Upper lobe of left lung (tissue), 6 donors: Measurements from ENCODE around the gene FAM222A. TPM values are rescaled to one million over a fixed set of nuclear protein-coding genes. Genes with fewer than 3 reads are reported as not detected.

Experiments
- ATAC-seq, 2 donors: fragments of 200-7000 bp; cut with Tn5 transposase; one replicate each; pipeline ENCODE4 v1.9.1; 2022; ENCODE audit warnings: mild to moderate bottlenecking in 2 of 2, moderate library complexity in 2 of 2; ENCODE audit not compliant: low FRiP score in 2 of 2
- DNase-seq, 2 donors: peaks; one replicate each; pipeline ENCODE4 v3.0.0-alpha.2; 2019 to 2020
- H3K27ac ChIP-seq, 4 donors: fragments of 200-600 bp; sonication (generic); one replicate each; pipeline ENCODE4 v1.5.1; 2016 to 2019
- H3K27me3 ChIP-seq, 4 donors: fragments of 200-600 bp; sonication (generic); one replicate each; pipeline ENCODE4 v1.5.1; 2017 to 2019
- H3K36me3 ChIP-seq, 4 donors: fragments of 200-600 bp; sonication (generic); one replicate each; pipeline ENCODE4 v1.5.1; 2016 to 2019
- H3K4me1 ChIP-seq, 4 donors: fragments of 200-600 bp; sonication (generic); one replicate each; pipeline ENCODE4 v1.5.1; 2018 to 2019
- H3K4me3 ChIP-seq, 4 donors: fragments of 200-600 bp; sonication (generic); one replicate each; pipeline ENCODE4 v1.5.1; 2017 to 2019; ENCODE audit warnings: mild to moderate bottlenecking in 2 of 4, moderate library complexity in 1 of 4
- H3K9me3 ChIP-seq, 4 donors: fragments of 200-600 bp; sonication (generic); one replicate each; pipeline ENCODE4 v1.5.1; 2018 to 2019
- EP300 ChIP-seq, 4 donors: sonication (generic); formaldehyde crosslinking; IDR thresholded peaks; one replicate each; pipeline ENCODE4 v1.5.1; 2017; ENCODE audit warnings: antibody characterized with exemption in 4 of 4, control low read depth in 2 of 4
- POLR2A ChIP-seq, 4 donors: fragments of 450-650 bp; IDR thresholded peaks; one replicate each; pipeline ENCODE4 v1.5.1; 2016 to 2017; ENCODE audit warnings: antibody characterized with exemption in 4 of 4, mild to moderate bottlenecking in 2 of 4
- POLR2AphosphoS5 ChIP-seq, 2 donors: sonication (generic); formaldehyde crosslinking; IDR thresholded peaks; one replicate each; pipeline ENCODE4 v1.5.1; 2017; ENCODE audit warnings: antibody characterized with exemption in 2 of 2
- WGBS, 2 donors: methylation state at CpG; one replicate each; pipeline ENCODE4 v1.1.5; 2017 to 2018; 5-methylcytosine and 5-hydroxymethylcytosine counted together
- total RNA-seq, 6 donors: library from RNA; depleted of rRNA in 4 of 6; stranded (reverse); fragments of >200 nt in 4 of 6; gene quantifications; one replicate each; pipeline versions ENCODE4 v1.1.0 to v1.2.1, GENCODE V29; 2016 to 2021
- TF ChIP-seq, protein P1 (sequence below), 6 experiments: fragments of 450-650 bp in 4 of 6; fragments of 200-600 bp in 2 of 6; sonication (generic) in 2 of 6; IDR thresholded peaks; one replicate each; pipeline ENCODE4 v1.5.1; 2016 to 2019; ENCODE audit warnings: antibody characterized with exemption in 6 of 6
- donor health status: DM: no; HTN: no; CAD: no; lungs with moderate emphysema.
- donor health status: DM: no; HTN: yes; CAD: no; lungs with severe emphysema.

FAM222A gene
- total RNA-seq, 6 donors from 2014 or later = 1.0 to 7.3 (median 3.7) TPM

DNA sequence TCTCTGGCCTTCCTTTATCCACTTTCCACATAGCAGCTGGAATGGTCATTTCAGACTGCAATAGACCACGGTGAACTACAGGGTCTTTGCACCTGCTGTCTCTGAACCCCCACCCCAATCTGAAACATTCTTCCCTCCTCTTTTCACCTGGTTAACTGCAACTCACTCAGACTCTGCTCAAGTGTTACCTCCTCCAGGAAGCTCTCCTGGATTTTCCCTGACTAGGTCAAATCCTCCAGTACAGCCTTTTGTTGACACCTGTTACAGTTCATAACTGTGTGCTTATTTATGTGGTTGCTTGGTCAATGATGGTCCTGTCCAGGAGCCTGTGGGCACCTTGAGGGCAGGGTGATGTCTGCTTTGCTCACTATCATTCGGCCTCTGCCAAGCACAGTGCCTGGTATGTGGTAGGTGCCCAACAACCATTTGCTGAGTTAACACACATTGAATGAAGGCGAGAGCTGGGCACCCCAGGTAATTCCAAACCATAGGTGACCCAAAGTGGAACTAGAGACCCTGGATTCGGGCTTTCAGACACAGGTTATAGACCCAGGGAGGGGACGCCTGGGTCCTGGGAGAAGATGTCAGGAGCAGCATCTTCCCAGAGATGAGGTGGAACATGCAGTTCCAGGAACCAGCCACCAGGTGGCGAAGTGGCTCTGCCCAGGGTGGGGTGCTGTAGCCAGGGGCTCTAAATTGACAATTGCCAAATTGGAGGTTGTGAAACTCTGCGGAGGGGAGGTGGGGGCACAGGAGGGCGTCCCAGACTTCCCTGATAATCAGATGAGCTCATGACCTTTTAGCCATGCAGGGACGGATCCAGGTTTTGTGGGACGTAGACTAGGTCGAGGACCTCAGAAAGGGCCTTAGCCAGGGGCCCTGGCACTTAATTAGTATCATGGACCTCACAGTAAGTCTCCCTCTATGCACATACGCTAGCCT is 91.5 kb downstream of the FAM222A start:
- TF ChIP-seq, protein P1, sequence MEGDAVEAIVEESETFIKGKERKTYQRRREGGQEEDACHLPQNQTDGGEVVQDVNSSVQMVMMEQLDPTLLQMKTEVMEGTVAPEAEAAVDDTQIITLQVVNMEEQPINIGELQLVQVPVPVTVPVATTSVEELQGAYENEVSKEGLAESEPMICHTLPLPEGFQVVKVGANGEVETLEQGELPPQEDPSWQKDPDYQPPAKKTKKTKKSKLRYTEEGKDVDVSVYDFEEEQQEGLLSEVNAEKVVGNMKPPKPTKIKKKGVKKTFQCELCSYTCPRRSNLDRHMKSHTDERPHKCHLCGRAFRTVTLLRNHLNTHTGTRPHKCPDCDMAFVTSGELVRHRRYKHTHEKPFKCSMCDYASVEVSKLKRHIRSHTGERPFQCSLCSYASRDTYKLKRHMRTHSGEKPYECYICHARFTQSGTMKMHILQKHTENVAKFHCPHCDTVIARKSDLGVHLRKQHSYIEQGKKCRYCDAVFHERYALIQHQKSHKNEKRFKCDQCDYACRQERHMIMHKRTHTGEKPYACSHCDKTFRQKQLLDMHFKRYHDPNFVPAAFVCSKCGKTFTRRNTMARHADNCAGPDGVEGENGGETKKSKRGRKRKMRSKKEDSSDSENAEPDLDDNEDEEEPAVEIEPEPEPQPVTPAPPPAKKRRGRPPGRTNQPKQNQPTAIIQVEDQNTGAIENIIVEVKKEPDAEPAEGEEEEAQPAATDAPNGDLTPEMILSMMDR (IDR thresholded peaks at IDR 0.05) = peak; percentile 88 to 95 (median 91)
- TF ChIP-seq POLR2A (IDR thresholded peaks at IDR 0.05) (no peak), EP300 (IDR thresholded peaks at IDR 0.05) (no peak), POLR2AphosphoS5 (IDR thresholded peaks at IDR 0.05) (no peak)
- 39 to 46% methylated on average over 8 to 12 of the region's 12 CpGs for WGBS, 2 donors
- no peaks in the 10 kb centered on the region for H3K36me3 ChIP-seq
- ATAC-seq = peak; percentile 45 to 91
- no peaks in the 10 kb centered on the region for H3K9me3 ChIP-seq
- DNase-seq = peak in 1 of 2 donors; percentile 65
- H3K27ac ChIP-seq = no peak overlapping the region
- no peaks in the 10 kb centered on the region for H3K27me3 ChIP-seq
- H3K4me3 ChIP-seq = no peak overlapping the region
- H3K4me1 ChIP-seq = no peaks in the 10 kb centered on the region

DNA sequence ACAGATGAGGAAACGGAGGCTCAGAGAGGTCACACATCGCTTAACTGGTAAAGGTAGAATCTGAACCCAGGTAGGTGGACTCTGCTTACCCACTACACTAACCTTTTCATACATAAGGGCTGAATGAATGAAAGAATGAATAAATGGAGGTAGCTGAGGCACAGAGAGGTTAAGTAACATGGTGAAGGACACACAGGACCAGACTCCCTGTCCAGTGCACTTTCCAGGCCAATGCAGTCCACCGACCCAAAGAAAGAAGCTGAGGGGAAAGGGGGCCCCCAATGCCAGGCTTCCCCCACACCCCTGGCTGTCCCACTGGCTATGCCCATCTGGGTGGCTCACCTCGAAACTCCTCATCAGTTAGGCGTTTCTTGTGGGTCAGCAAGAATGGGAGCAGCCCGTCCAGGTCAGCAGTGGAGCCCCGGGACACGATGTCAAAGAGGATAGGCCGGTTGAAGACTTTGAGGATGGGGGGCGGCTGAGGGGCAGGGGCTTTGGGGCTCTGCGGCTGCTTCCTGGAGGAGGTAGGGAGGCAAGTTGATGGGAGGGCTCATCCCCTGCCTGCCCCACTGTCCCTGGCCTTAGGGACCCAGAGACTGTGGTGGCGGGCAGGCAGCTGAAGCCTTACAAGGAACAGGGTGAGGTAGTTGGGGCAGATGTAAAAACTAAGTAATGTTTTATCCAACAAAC is 94.5 kb downstream of the FAM222A start:
- DNase-seq (no peak), ATAC-seq (no peak)
- Histone ChIP-seq H3K9me3 (no peaks in the 10 kb centered on the region), H3K4me1 (no peaks in the 10 kb centered on the region), H3K36me3 (no peaks in the 10 kb centered on the region), H3K27me3 (no peaks in the 10 kb centered on the region), H3K27ac (no peak overlapping the region), H3K4me3 (no peak overlapping the region)
- TF ChIP-seq POLR2AphosphoS5 (IDR thresholded peaks at IDR 0.05) = no peak
- TF ChIP-seq, protein P1 (IDR thresholded peaks at IDR 0.05) = no peak
- no peak for TF ChIP-seq POLR2A (IDR thresholded peaks at IDR 0.05)
- WGBS, 2 donors = 90 to 96% methylated on average over 12 of the region's 12 CpGs

DNA sequence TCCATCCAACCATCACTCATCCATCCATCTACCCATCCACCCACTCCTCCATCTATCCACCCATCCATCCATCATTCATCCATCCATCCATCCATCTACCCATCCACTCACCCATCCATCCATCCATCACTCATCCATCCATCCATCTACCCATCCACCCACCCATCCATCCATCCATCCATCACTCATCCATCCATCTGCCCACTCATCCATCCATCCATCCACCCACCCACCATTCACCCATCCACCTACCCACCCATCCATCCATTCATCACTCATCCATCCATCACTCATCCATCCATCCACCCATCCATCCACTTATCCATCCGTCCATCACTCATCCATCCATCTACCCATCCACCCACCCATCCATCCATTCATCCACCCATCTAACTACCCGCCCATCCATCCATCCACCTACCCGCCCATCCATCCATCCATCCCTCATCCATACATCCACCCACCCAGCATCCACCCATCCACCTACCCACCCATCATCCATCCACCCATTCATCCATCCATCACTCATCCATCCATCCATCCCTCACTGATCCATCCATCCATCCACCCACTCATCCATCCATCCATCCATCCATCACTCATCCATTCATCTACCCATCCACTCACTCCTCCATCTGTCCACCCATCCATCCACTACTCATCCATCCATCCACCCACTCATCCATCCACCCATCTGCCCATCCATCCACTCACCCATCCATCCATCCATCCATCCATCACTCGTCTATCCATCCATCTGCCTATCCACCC is 95.4 kb downstream of the FAM222A start:
- H3K4me3 ChIP-seq = no peak overlapping the region
- no peaks in the 10 kb centered on the region for H3K9me3 ChIP-seq
- TF ChIP-seq, protein P1 (IDR thresholded peaks at IDR 0.05) = no peak
- no peak overlapping the region for H3K27ac ChIP-seq
- 91 to 98% methylated on average over 4 of the region's 4 CpGs for WGBS, 2 donors
- DNase-seq (no peak), ATAC-seq (no peak)
- H3K4me1 ChIP-seq = no peaks in the 10 kb centered on the region
- H3K27me3 ChIP-seq = no peaks in the 10 kb centered on the region
- no peaks in the 10 kb centered on the region for H3K36me3 ChIP-seq

DNA sequence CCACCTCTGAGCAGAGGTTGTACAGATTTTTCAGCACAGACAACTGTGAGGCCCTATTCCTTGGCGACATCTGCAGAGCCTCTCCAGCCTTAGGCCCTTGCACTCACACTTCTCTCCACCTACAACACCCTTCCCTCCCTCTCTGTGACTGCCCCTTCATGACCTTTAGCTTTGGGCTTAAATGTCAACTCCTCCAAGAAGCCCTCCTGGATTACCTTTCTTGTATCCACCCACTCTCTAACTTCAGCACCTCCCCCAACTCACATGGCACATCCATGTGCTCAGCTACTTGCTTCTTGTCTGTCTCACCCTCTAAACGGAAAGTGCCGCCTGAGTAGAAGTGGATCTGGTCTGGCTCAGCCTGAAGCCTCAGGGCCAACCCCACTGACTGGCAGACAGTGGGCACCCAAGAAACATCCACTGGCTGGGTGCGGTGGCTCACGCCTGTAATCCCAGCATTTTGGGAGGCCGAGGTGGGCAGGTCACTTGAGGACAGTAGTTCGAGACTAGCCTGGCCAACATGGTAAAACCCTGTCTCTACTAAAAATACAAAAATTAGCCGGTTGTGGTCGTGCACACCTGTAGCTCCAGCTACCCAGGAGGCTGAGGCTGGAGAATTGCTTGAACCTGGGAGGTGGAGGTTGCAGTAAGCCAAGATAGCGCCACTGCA is 97.5 kb downstream of the FAM222A start:
- DNase-seq (no peak), ATAC-seq (no peak)
- H3K27me3 ChIP-seq = no peaks in the 10 kb centered on the region
- H3K4me1 ChIP-seq = no peaks in the 10 kb centered on the region
- no peaks in the 10 kb centered on the region for H3K36me3 ChIP-seq
- H3K9me3 ChIP-seq = no peaks in the 10 kb centered on the region
- H3K4me3 ChIP-seq = no peak overlapping the region
- TF ChIP-seq, protein P1 (IDR thresholded peaks at IDR 0.05) = no peak
- no peak for TF ChIP-seq POLR2A (IDR thresholded peaks at IDR 0.05)
- TF ChIP-seq EP300 (IDR thresholded peaks at IDR 0.05) = no peak
- TF ChIP-seq POLR2AphosphoS5 (IDR thresholded peaks at IDR 0.05) = no peak
- H3K27ac ChIP-seq = no peak overlapping the region
- WGBS, 2 donors = 91 to 92% methylated on average over 8 to 10 of the region's 10 CpGs
